HEK293 (cell line): ENCODE results near the gene TMEM127.

Experiments used
- CTCF ChIA-PET: fragments of 350-600 bp; formaldehyde crosslinking; extraction: SDS; loops from one replicate; lab custom pipeline; 2021; ENCODE audit warnings: antibody characterized with exemption; lab: Yijun Ruan, JAX
- POLR2A ChIA-PET: fragments of 300-600 bp; formaldehyde crosslinking; extraction: SDS; loops from one replicate; lab custom pipeline; 2020; ENCODE audit warnings: antibody characterized with exemption, inconsistent platforms; lab: Yijun Ruan, JAX
- H3K27ac ChIP-seq: fragments of 200-500 bp; sonication (Bioruptor generic); 2 replicates; pipeline ENCODE4 v1.5.1; 2014; ENCODE audit warnings: low read depth, low read length, control low read depth, inconsistent platforms; ENCODE audit errors: extremely low read depth
- H3K36me3 ChIP-seq, 2 experiments: fragments of 200-500 bp in 1 of 2; sonication (Bioruptor generic) in 1 of 2; 1 replicate in 1 of 2; 2 replicates in 1 of 2; pipeline ENCODE4 v1.5.1; 2014 to 2017; ENCODE audit warnings: inconsistent platforms in 2 of 2, low read length in 2 of 2; ENCODE audit not compliant: control insufficient read depth in 2 of 2, insufficient read depth in 1 of 2
- H3K4me1 ChIP-seq: fragments of 200-500 bp; sonication (Bioruptor generic); 2 replicates; pipeline ENCODE4 v1.5.1; 2014; ENCODE audit warnings: mild to moderate bottlenecking, low read length, inconsistent platforms; ENCODE audit not compliant: control insufficient read depth, insufficient read depth
- H3K4me3 ChIP-seq: 2 replicates; pipeline ENCODE4 v1.5.1; 2011; ENCODE audit warnings: low read depth, mild to moderate bottlenecking, control low read depth, low read length, moderate library complexity
- H3K9me3 ChIP-seq: fragments of 200-500 bp; sonication (Bioruptor generic); 2 replicates; pipeline ENCODE4 v1.5.1; 2014; ENCODE audit warnings: low read depth, low read length, inconsistent platforms; ENCODE audit not compliant: control insufficient read depth, insufficient read depth
- GLI4 ChIP-seq: fragments of 450-650 bp; formaldehyde crosslinking; IDR thresholded peaks from 2 replicates; pipeline ENCODE4 v1.5.1; 2016; ENCODE audit warnings: missing biosample characterization, missing genetic modification characterization
- GLIS1 ChIP-seq: fragments of 450-650 bp; formaldehyde crosslinking; IDR thresholded peaks from 2 replicates; pipeline ENCODE4 v1.5.1; 2016; ENCODE audit warnings: missing biosample characterization, missing genetic modification characterization
- HOXD13 ChIP-seq: sonication (generic); formaldehyde crosslinking; IDR thresholded peaks from 2 replicates; pipeline ENCODE4 v1.8.0; 2022; ENCODE audit warnings: missing genetic modification reagents, borderline replicate concordance
- IKZF3 ChIP-seq: fragments of 450-650 bp; IDR thresholded peaks from 2 replicates; pipeline ENCODE4 v1.5.0; 2018; ENCODE audit warnings: missing biosample characterization, mild to moderate bottlenecking, missing genetic modification characterization, moderate library complexity
- KLF9 ChIP-seq: fragments of 450-650 bp; formaldehyde crosslinking; IDR thresholded peaks from 2 replicates; pipeline ENCODE4 v1.5.1; 2016; ENCODE audit warnings: missing biosample characterization, missing genetic modification characterization, low read depth
- OVOL3 ChIP-seq: fragments of 450-650 bp; formaldehyde crosslinking; IDR thresholded peaks from 2 replicates; pipeline ENCODE4 v1.5.1; 2016; ENCODE audit warnings: missing biosample characterization, missing genetic modification characterization
- SP7 ChIP-seq: fragments of 450-650 bp; formaldehyde crosslinking; IDR thresholded peaks from 2 replicates; pipeline ENCODE4 v1.5.1; 2016; ENCODE audit warnings: missing biosample characterization, missing genetic modification characterization
- YY1 ChIP-seq: fragments of 450-650 bp; formaldehyde crosslinking; IDR thresholded peaks from 2 replicates; pipeline ENCODE4 v1.5.1; 2018; ENCODE audit warnings: missing biosample characterization, missing genetic modification characterization
- ZBTB10 ChIP-seq: fragments of 450-650 bp; formaldehyde crosslinking; IDR thresholded peaks from 2 replicates; pipeline ENCODE4 v1.5.1; 2016; ENCODE audit warnings: missing biosample characterization, missing genetic modification characterization
- ZBTB6 ChIP-seq: fragments of 450-650 bp; formaldehyde crosslinking; IDR thresholded peaks from 2 replicates; pipeline ENCODE4 v1.5.1; 2017; ENCODE audit warnings: missing biosample characterization, missing genetic modification characterization
- ZNF140 ChIP-seq: fragments of 450-650 bp; formaldehyde crosslinking; IDR thresholded peaks from 2 replicates; pipeline ENCODE4 v1.5.1; 2016; ENCODE audit warnings: missing biosample characterization, missing genetic modification characterization
- ZNF184 ChIP-seq: fragments of 450-650 bp; IDR thresholded peaks from 2 replicates; pipeline ENCODE4 v1.5.1; 2018; ENCODE audit warnings: missing biosample characterization, mild to moderate bottlenecking, missing genetic modification characterization
- ZNF202 ChIP-seq: fragments of 450-650 bp; formaldehyde crosslinking; IDR thresholded peaks from 2 replicates; pipeline ENCODE4 v1.5.1; 2016; ENCODE audit warnings: missing biosample characterization, missing genetic modification characterization, borderline replicate concordance
- ZNF221 ChIP-seq: fragments of 450-650 bp; formaldehyde crosslinking; IDR thresholded peaks from 2 replicates; pipeline ENCODE4 v1.5.1; 2017; ENCODE audit warnings: missing biosample characterization, missing genetic modification characterization, borderline replicate concordance
- ZNF404 ChIP-seq: fragments of 450-650 bp; formaldehyde crosslinking; IDR thresholded peaks from 2 replicates; pipeline ENCODE4 v1.5.1; 2017; ENCODE audit warnings: missing biosample characterization, missing genetic modification characterization
- ZNF530 ChIP-seq: fragments of 450-650 bp; formaldehyde crosslinking; IDR thresholded peaks from 2 replicates; pipeline ENCODE4 v1.5.1; 2016; ENCODE audit warnings: low read depth, missing biosample characterization, missing genetic modification characterization
- ZNF624 ChIP-seq: fragments of 450-650 bp; formaldehyde crosslinking; IDR thresholded peaks from 2 replicates; pipeline ENCODE4 v1.5.1; 2017; ENCODE audit warnings: missing biosample characterization, missing genetic modification characterization
- ZNF629 ChIP-seq: fragments of 450-650 bp; formaldehyde crosslinking; IDR thresholded peaks from 2 replicates; pipeline ENCODE4 v1.5.1; 2017; ENCODE audit warnings: missing biosample characterization, missing genetic modification characterization
- ZNF670 ChIP-seq: fragments of 450-650 bp; formaldehyde crosslinking; IDR thresholded peaks from 2 replicates; pipeline ENCODE4 v1.5.1; 2016; ENCODE audit warnings: missing biosample characterization, missing genetic modification characterization, low read depth
- ZNF76 ChIP-seq: fragments of 450-650 bp; formaldehyde crosslinking; IDR thresholded peaks from 2 replicates; pipeline ENCODE4; 2016; ENCODE audit warnings: low read depth, missing biosample characterization, missing genetic modification characterization, borderline replicate concordance
- ZNF843 ChIP-seq: fragments of 450-650 bp; formaldehyde crosslinking; IDR thresholded peaks from 2 replicates; pipeline ENCODE4 v1.5.1; 2016; ENCODE audit warnings: missing biosample characterization, missing genetic modification characterization

TMEM127 gene

GRCh38 chr2:96304606-96305005 lies 38.8 kb upstream of the TMEM127 start:
- H3K27ac ChIP-seq = no peak overlapping the region
- peak overlapping the region; percentile 76 for H3K4me3 ChIP-seq
- peaks cover 9% of the 10 kb centered on the region; the same call in 1 of the 2 replicates for H3K4me1 ChIP-seq
- no peak for TF ChIP-seq ZNF184 (tag by site-specific recombination)
- TF ChIP-seq ZNF670 (tag by site-specific recombination) = no peak
- TF ChIP-seq SP7 = no peak
- TF ChIP-seq GLIS1 (tag by site-specific recombination) = no peak
- no peak for TF ChIP-seq GLI4 (tag by site-specific recombination)
- TF ChIP-seq ZBTB10 = no peak
- TF ChIP-seq ZNF404 (tag by site-specific recombination) = no peak
- TF ChIP-seq YY1 (tag by site-specific recombination) = no peak
- no peak for TF ChIP-seq ZNF843 (tag by site-specific recombination)
- TF ChIP-seq ZBTB6 (tag by site-specific recombination) = no peak
- TF ChIP-seq ZNF140 (tag by site-specific recombination) = no peak
- TF ChIP-seq ZNF76 (tag by site-specific recombination) = no peak
- no peak for TF ChIP-seq HOXD13 (CRISPR knock-in tag)
- no peak for TF ChIP-seq ZNF221
- TF ChIP-seq KLF9 (tag by site-specific recombination) = no peak
- TF ChIP-seq ZNF624 = no peak
- no peak for TF ChIP-seq IKZF3 (tag by site-specific recombination)
- no peak for TF ChIP-seq ZNF629
- CTCF ChIA-PET = interaction anchor here (0.6 to 1.7 kb wide), 3 partner anchors 29 to 203 kb away, joined by 3 to 4 read pairs (median 4); no protein-coding TSS in a partner anchor
- POLR2A ChIA-PET = interaction anchor here (0.5 to 2.0 kb wide), 6 partner anchors 31 to 122 kb away, joined by 3 to 16 read pairs (median 4); partner anchors contain the start of genes CIAO1, NCAPH and TMEM127
- H3K36me3 ChIP-seq = peaks cover 34 to 50% of the 10 kb centered on the region in 2 experiments
- H3K9me3 ChIP-seq = no peaks in the 10 kb centered on the region

- Histone ChIP-seq H3K4me1 (0 out of 2 replicates have a peak, but pooled peaks cover 2% of the 10 kb centered on the region), H3K9me3 (no peaks in the 10 kb centered on the region), H3K4me3 (no peak overlapping the region), H3K36me3 (peaks cover 59 to 77% of the 10 kb centered on the region in 2 experiments), H3K27ac (no peak overlapping the region)
- TF ChIP-seq OVOL3 (tag by site-specific recombination) (no peak), ZNF202 (tag by site-specific recombination) (no peak), ZNF530 (tag by site-specific recombination) (no peak)
- POLR2A ChIA-PET = interaction anchor here (0.5 kb wide), 1 partner anchor 1711 kb away, joined by 5 read pairs; no protein-coding TSS in a partner anchor
- CTCF ChIA-PET = interaction anchor here (0.7 kb wide), 1 partner anchor 33 kb away, joined by 4 read pairs; no protein-coding TSS in a partner anchor
These were observed 36.1 kb upstream of the TMEM127 start for GRCh38 chr2:96301865-96302264.
